Caco-2 (cell line): ENCODE data around the gene ASTN2. TPM values are rescaled to one million over a fixed set of nuclear protein-coding genes. Genes with fewer than 3 reads are reported as not detected.

Experiments used
- BruUV-seq: library from RNA; stranded (reverse); fragments of 400-500 nt; replicated peaks from 2 replicates; lab custom pipeline; 2021; lab: Mats Ljungman, UMichigan
- CTCF ChIA-PET: fragments of 300-600 bp; sonication (Branson Sonifier 250); formaldehyde crosslinking; loops from one replicate; lab custom pipeline; 2022; ENCODE audit warnings: antibody characterized with exemption; lab: Charles Lee
- POLR2A ChIA-PET: fragments of 300-600 bp; sonication (Branson Sonifier 250); formaldehyde crosslinking; loops from one replicate; lab custom pipeline; 2022; ENCODE audit warnings: antibody characterized with exemption; lab: Charles Lee
- DNase-seq, 2 experiments: peaks; one replicate each; pipeline versions ENCODE4 v3.0.0 to v3.0.0-alpha.2; 2020 to 2022
- H3K27me3 ChIP-seq: replicated peaks from 2 replicates; pipeline ENCODE4 v1.6.0; 2011; ENCODE audit warnings: low read length; ENCODE audit not compliant: control insufficient read depth, insufficient read depth
- H3K36me3 ChIP-seq: 2 replicates; pipeline ENCODE4 v1.5.1; 2011; ENCODE audit warnings: low read length; ENCODE audit not compliant: control insufficient read depth, insufficient read depth
- H3K4me1 ChIP-seq: fragments of 250-450 bp; sonication (Bioruptor Pico); 2 replicates; pipeline ENCODE4 v1.5.1; 2020; ENCODE audit warnings: mild to moderate bottlenecking
- H3K4me3 ChIP-seq: 2 replicates; pipeline ENCODE4 v1.5.1; 2011; ENCODE audit warnings: low read depth, mild to moderate bottlenecking, control low read depth, low read length
- H3K9me3 ChIP-seq: fragments of 250-450 bp; sonication (Bioruptor Pico); 2 replicates; pipeline ENCODE4 v1.5.1; 2020; ENCODE audit warnings: mild to moderate bottlenecking, moderate library complexity
- H3K27ac Mint-ChIP-seq: one replicate; pipeline ENCODE4 v1.8.0; 2022; ENCODE audit warnings: mixed read lengths; ENCODE audit not compliant: unreplicated experiment
- H3K27me3 Mint-ChIP-seq: one replicate; pipeline ENCODE4 v1.8.0; 2022; ENCODE audit warnings: mixed read lengths; ENCODE audit not compliant: insufficient read depth, unreplicated experiment
- H3K36me3 Mint-ChIP-seq: one replicate; pipeline ENCODE4 v1.8.0; 2022; ENCODE audit warnings: mild to moderate bottlenecking, mixed read lengths; ENCODE audit not compliant: insufficient read depth, unreplicated experiment
- H3K4me1 Mint-ChIP-seq: one replicate; pipeline ENCODE4 v1.8.0; 2022; ENCODE audit warnings: low read depth, mixed read lengths; ENCODE audit not compliant: unreplicated experiment
- H3K4me3 Mint-ChIP-seq: one replicate; pipeline ENCODE4 v1.8.0; 2022; ENCODE audit warnings: mild to moderate bottlenecking, moderate library complexity, mixed read lengths; ENCODE audit not compliant: unreplicated experiment
- H3K9me3 Mint-ChIP-seq: one replicate; pipeline ENCODE4 v1.8.0; 2022; ENCODE audit warnings: mixed read lengths; ENCODE audit not compliant: unreplicated experiment
- CTCF ChIP-seq, 2 experiments: fragments of 200-600 bp in 1 of 2; IDR thresholded peaks; 1 replicate in 1 of 2; 2 replicates in 1 of 2; pipeline versions ENCODE4 v1.5.1 to v1.8.0; 2011 to 2022; ENCODE audit warnings: antibody characterized with exemption in 1 of 2, control low read depth in 1 of 2, inconsistent platforms in 1 of 2, low read depth in 1 of 2, low read length in 1 of 2, mild to moderate bottlenecking in 1 of 2, moderate library complexity in 1 of 2; ENCODE audit not compliant: insufficient read depth in 1 of 2, severe bottlenecking in 1 of 2, unreplicated experiment in 1 of 2
- intact Hi-C: fragments of 100-400 bp; cut with micrococcal nuclease; formaldehyde crosslinking; loops from one replicate; pipeline ENCODE4 v1.10.0; 2022; ENCODE audit not compliant: unreplicated experiment
- total RNA-seq: library from RNA; stranded (reverse); gene quantifications from 2 replicates; pipeline ENCODE4 v1.2.3, GENCODE V29; 2022

ASTN2 gene
- total RNA-seq, 1 experiment from 2014 or later = 12.7 TPM

DNA sequence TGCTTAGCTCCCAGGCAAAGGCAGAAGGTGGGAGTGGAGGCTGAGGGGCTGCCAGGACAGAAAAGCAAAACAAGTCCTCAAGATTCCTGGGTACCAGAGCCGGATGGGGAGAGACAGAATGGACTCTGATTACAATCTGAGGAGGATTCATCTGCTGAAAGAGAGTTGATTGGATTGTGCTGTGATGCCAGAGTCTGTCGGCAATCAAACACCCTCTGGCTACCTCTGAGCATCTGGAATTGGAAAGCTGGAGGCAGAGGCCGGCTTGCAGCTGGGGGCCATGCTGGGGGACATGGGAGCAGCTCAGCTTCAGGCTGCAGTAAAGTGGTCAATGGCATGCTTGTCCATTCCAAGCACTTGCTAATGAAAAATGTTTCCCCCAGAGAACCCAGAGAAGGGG is 59.3 kb downstream of the ASTN2 start:
- intact Hi-C loops = no loop called here
- Histone ChIP-seq H3K9me3 (no peaks in the 10 kb centered on the region), H3K4me1 (no peaks in the 10 kb centered on the region), H3K36me3 (no peaks in the 10 kb centered on the region), H3K4me3 (no peak overlapping the region), H3K27me3 (no peaks in the 10 kb centered on the region)
- peaks cover 17% of the 10 kb centered on the region for H3K27me3 Mint-ChIP-seq
- no peak for TF ChIP-seq CTCF (IDR thresholded peaks at IDR 0.05; ENCODE audit: insufficient read depth in 1 of 2, low read depth in 1 of 2, low read length in 1 of 2, severe bottlenecking in 1 of 2, unreplicated experiment in 1 of 2)
- DNase-seq = no peak
- no peak overlapping the region for H3K4me3 Mint-ChIP-seq
- ChIA-PET POLR2A (no interaction called here), CTCF (no interaction called here)
- H3K36me3 Mint-ChIP-seq = no peaks in the 10 kb centered on the region
- no TSS peak for BruUV-seq
- H3K4me1 Mint-ChIP-seq = no peaks in the 10 kb centered on the region
- H3K9me3 Mint-ChIP-seq = no peaks in the 10 kb centered on the region
- H3K27ac Mint-ChIP-seq = no peak overlapping the region

DNA sequence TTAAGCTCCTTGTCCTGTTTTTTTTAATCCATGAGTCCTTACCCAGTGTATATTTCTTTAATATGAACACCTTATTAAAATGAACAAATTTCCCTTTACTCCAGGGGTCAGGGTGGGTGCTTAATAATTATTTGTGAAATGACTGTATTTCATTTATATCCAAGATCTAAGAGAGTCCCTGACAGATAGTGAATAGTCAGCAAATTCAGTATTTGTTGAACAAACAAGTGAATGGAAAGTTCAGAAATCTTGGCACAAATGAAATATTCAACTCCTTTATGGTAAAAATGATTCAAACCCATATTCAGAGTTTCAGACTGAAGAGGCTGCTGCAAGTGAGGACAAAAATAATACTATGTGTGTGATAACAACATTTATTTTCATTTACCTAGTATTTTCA is 59.9 kb downstream of the ASTN2 start:
- Histone ChIP-seq H3K9me3 (no peaks in the 10 kb centered on the region), H3K27me3 (no peaks in the 10 kb centered on the region), H3K4me3 (no peak overlapping the region), H3K4me1 (no peaks in the 10 kb centered on the region), H3K36me3 (no peaks in the 10 kb centered on the region)
- ChIA-PET POLR2A (no interaction called here), CTCF (no interaction called here)
- Mint-ChIP-seq H3K4me3 (no peak overlapping the region), H3K27ac (no peak overlapping the region), H3K9me3 (no peaks in the 10 kb centered on the region), H3K36me3 (no peaks in the 10 kb centered on the region), H3K27me3 (peaks cover 17% of the 10 kb centered on the region), H3K4me1 (no peaks in the 10 kb centered on the region)
- DNase-seq = no peak
- BruUV-seq = no TSS peak
- intact Hi-C loops = no loop called here
- no peak for TF ChIP-seq CTCF (IDR thresholded peaks at IDR 0.05; ENCODE audit: insufficient read depth in 1 of 2, low read depth in 1 of 2, low read length in 1 of 2, severe bottlenecking in 1 of 2, unreplicated experiment in 1 of 2)

- H3K27me3 ChIP-seq = no peaks in the 10 kb centered on the region
- H3K4me3 Mint-ChIP-seq = no peak overlapping the region
- no peak for DNase-seq
- ChIA-PET CTCF (no interaction called here), POLR2A (no interaction called here)
- H3K9me3 ChIP-seq = no peaks in the 10 kb centered on the region
- no peaks in the 10 kb centered on the region for H3K4me1 Mint-ChIP-seq
- no TSS peak for BruUV-seq
- no peak overlapping the region for H3K4me3 ChIP-seq
- no peaks in the 10 kb centered on the region for H3K36me3 Mint-ChIP-seq
- no peaks in the 10 kb centered on the region for H3K9me3 Mint-ChIP-seq
- no peak for TF ChIP-seq CTCF (IDR thresholded peaks at IDR 0.05; ENCODE audit: insufficient read depth in 1 of 2, low read depth in 1 of 2, low read length in 1 of 2, severe bottlenecking in 1 of 2, unreplicated experiment in 1 of 2)
- no peaks in the 10 kb centered on the region for H3K4me1 ChIP-seq
- no peaks in the 10 kb centered on the region for H3K36me3 ChIP-seq
- intact Hi-C loops = no loop called here
- no peak overlapping the region for H3K27ac Mint-ChIP-seq
- peaks cover 12% of the 10 kb centered on the region for H3K27me3 Mint-ChIP-seq
These were observed 60.5 kb downstream of the ASTN2 start for GRCh38 chr9:117354244-117354847.
